ENCODE results near the gene EIF3F.

The EIF3F gene

DNA sequence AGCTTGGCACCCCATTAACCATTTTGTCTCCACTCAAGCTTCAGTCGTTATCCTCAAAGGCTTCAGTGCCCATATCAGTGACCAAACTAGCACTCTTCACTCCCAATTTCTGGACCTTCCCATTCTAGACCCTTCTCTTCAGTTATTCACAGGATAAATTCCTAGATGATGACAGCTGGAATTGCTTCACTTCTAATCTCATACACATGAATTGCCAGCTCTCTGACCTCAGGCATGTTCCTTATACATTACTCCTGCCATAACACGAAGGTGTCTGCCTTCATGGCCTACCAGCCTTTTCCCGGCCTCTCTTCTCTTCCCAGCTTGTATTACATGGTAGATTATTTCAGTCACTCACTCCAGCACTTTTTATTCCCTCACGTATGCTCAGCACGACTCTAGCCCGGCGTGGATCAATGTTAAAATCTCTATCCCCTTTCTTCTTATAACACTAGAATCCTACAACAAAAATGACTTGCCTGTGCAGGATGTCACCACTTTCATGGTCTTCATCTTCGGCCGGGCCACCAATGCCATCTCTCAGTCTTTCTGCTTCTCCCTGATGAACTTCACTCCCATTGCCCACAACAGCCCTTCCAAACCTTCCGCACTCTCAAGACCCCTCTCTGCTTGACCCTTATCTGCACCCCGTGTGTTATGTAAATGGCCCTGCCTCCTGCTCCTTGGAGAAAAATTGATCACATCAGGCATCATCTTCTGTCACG is 36.9 kb downstream of the EIF3F start:
- H3K4me3 ChIP-seq (replicated peaks; ENCODE audit: insufficient read depth, low read length) = no peak overlapping the region
- H3K27ac ChIP-seq (replicated peaks) = no peak overlapping the region
- DNase-seq (ENCODE audit: low read depth in 1 of 2, low spot score in 1 of 2) = no peak
- TF ChIP-seq, protein P1, sequence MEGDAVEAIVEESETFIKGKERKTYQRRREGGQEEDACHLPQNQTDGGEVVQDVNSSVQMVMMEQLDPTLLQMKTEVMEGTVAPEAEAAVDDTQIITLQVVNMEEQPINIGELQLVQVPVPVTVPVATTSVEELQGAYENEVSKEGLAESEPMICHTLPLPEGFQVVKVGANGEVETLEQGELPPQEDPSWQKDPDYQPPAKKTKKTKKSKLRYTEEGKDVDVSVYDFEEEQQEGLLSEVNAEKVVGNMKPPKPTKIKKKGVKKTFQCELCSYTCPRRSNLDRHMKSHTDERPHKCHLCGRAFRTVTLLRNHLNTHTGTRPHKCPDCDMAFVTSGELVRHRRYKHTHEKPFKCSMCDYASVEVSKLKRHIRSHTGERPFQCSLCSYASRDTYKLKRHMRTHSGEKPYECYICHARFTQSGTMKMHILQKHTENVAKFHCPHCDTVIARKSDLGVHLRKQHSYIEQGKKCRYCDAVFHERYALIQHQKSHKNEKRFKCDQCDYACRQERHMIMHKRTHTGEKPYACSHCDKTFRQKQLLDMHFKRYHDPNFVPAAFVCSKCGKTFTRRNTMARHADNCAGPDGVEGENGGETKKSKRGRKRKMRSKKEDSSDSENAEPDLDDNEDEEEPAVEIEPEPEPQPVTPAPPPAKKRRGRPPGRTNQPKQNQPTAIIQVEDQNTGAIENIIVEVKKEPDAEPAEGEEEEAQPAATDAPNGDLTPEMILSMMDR (IDR thresholded peaks at IDR 0.05; ENCODE audit: insufficient read depth, low read length) = no peak
- TF ChIP-seq POLR2AphosphoS5 (IDR thresholded peaks at IDR 0.05; ENCODE audit: low read depth) (no peak), GABPA (IDR thresholded peaks at IDR 0.05; ENCODE audit: low read depth) (no peak), SPI1 (IDR thresholded peaks at IDR 0.05; ENCODE audit: borderline replicate concordance, low read depth) (no peak)
- TF ChIP-seq, protein P2, sequence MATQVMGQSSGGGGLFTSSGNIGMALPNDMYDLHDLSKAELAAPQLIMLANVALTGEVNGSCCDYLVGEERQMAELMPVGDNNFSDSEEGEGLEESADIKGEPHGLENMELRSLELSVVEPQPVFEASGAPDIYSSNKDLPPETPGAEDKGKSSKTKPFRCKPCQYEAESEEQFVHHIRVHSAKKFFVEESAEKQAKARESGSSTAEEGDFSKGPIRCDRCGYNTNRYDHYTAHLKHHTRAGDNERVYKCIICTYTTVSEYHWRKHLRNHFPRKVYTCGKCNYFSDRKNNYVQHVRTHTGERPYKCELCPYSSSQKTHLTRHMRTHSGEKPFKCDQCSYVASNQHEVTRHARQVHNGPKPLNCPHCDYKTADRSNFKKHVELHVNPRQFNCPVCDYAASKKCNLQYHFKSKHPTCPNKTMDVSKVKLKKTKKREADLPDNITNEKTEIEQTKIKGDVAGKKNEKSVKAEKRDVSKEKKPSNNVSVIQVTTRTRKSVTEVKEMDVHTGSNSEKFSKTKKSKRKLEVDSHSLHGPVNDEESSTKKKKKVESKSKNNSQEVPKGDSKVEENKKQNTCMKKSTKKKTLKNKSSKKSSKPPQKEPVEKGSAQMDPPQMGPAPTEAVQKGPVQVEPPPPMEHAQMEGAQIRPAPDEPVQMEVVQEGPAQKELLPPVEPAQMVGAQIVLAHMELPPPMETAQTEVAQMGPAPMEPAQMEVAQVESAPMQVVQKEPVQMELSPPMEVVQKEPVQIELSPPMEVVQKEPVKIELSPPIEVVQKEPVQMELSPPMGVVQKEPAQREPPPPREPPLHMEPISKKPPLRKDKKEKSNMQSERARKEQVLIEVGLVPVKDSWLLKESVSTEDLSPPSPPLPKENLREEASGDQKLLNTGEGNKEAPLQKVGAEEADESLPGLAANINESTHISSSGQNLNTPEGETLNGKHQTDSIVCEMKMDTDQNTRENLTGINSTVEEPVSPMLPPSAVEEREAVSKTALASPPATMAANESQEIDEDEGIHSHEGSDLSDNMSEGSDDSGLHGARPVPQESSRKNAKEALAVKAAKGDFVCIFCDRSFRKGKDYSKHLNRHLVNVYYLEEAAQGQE (IDR thresholded peaks at IDR 0.05; ENCODE audit: insufficient replicate concordance, low read depth) = no peak
- H3K27me3 ChIP-seq (ENCODE audit: insufficient read depth, poor library complexity, severe bottlenecking) = peaks cover 20% of the 10 kb centered on the region

DNA sequence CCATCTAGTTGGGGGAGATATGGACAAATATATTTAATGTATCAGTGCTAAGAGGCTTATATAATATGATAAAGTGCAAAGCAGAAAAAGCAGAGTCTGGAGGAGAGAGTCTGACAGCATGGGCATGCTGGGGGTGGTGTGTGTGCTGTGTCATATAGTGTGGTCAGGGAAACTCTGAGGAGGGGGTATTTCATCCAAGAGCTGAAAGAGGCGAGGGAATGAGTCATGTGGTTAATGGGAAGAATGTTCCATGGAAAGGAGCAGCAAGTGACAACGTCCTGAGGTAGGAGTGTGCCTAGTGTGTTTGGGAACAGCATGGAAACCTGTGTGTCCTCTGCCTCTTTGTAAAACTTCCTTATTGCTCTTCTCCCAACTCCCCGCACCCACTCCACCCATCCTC is 38.0 kb downstream of the EIF3F start:
- H3K27me3 ChIP-seq (ENCODE audit: insufficient read depth, poor library complexity, severe bottlenecking) = peaks cover 13% of the 10 kb centered on the region
- TF ChIP-seq, protein P2 (IDR thresholded peaks at IDR 0.05; ENCODE audit: insufficient replicate concordance, low read depth) = no peak
- TF ChIP-seq, protein P1 (IDR thresholded peaks at IDR 0.05; ENCODE audit: insufficient read depth, low read length) = no peak
- TF ChIP-seq SPI1 (IDR thresholded peaks at IDR 0.05; ENCODE audit: borderline replicate concordance, low read depth) (no peak), GABPA (IDR thresholded peaks at IDR 0.05; ENCODE audit: low read depth) (no peak), POLR2AphosphoS5 (IDR thresholded peaks at IDR 0.05; ENCODE audit: low read depth) (no peak)
- no peak overlapping the region for H3K27ac ChIP-seq (replicated peaks)
- no peak for DNase-seq (ENCODE audit: low read depth in 1 of 2, low spot score in 1 of 2)
- no peak overlapping the region for H3K4me3 ChIP-seq (replicated peaks; ENCODE audit: insufficient read depth, low read length)

DNA sequence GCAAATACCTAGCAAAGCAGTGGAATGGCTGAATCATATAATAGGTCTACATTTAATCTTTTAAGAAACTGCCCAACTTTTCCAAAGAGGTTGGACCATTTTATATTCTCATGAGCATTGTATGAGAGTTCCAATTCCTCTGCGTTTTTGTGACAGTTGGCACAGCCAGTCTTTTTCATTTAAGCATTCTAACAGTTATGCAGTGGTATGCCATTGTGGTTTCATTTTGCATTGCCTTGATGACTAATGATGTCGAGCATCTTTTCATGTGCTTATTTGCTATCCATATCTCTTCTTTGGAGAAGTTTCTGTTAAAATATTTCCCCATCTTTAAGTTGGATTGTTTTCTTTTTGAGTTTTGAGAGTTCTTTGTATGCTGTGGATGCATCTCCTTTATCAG is 38.7 kb downstream of the EIF3F start:
- H3K27ac ChIP-seq (replicated peaks) = no peak overlapping the region
- TF ChIP-seq GABPA (IDR thresholded peaks at IDR 0.05; ENCODE audit: low read depth) = no peak
- TF ChIP-seq, protein P2 (IDR thresholded peaks at IDR 0.05; ENCODE audit: insufficient replicate concordance, low read depth) = no peak
- TF ChIP-seq SPI1 (IDR thresholded peaks at IDR 0.05; ENCODE audit: borderline replicate concordance, low read depth) = no peak
- H3K27me3 ChIP-seq (ENCODE audit: insufficient read depth, poor library complexity, severe bottlenecking) = peaks cover 6% of the 10 kb centered on the region
- no peak overlapping the region for H3K4me3 ChIP-seq (replicated peaks; ENCODE audit: insufficient read depth, low read length)
- DNase-seq (ENCODE audit: low read depth in 1 of 2, low spot score in 1 of 2) = no peak

All from HL-60 (cell line).